Upper lobe of left lung (tissue), 4 donors: ENCODE measurements around the gene MICA.

ENCODE experiments used
- POLR2A ChIP-seq, 4 donors: fragments of 450-650 bp; IDR thresholded peaks; one replicate each; pipeline ENCODE4 v1.5.1; 2016 to 2017; ENCODE audit warnings: antibody characterized with exemption in 4 of 4, mild to moderate bottlenecking in 2 of 4
- POLR2AphosphoS5 ChIP-seq, 2 donors: sonication (generic); formaldehyde crosslinking; IDR thresholded peaks; one replicate each; pipeline ENCODE4 v1.5.1; 2017; ENCODE audit warnings: antibody characterized with exemption in 2 of 2
- TF ChIP-seq, protein P1 (sequence below), 6 experiments: fragments of 450-650 bp in 4 of 6; fragments of 200-600 bp in 2 of 6; sonication (generic) in 2 of 6; IDR thresholded peaks; one replicate each; pipeline ENCODE4 v1.5.1; 2016 to 2019; ENCODE audit warnings: antibody characterized with exemption in 6 of 6

DNA sequence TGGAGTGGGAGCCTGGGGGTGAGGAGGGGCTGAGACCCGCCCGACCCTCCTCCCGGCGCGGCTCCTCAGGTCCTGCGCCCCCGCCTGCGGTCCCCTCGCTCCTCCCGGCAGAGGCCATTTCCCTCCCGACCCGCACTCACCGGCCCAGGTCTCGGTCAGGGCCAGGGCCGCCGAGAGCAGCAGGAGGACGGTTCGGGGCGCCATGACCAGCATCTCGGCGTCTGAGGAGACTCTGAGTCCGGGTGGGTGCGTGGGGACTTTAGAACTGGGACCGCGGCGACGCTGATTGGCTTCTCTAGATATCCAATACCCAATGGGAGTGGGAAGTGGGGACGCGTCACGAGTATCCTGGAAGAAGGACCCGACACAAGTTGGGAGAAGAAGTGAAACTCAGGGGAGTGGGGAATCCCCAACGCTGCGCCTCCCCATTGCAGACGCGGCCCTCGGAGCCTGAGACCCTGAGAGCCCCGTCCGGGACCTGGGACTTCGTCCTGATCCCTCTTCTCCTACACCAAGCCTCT lies 46.4 kb upstream of the MICA start, which contains the start of gene HLA-B:
- TF ChIP-seq POLR2A (IDR thresholded peaks at IDR 0.05), result peak in 2 of 4 donors; percentile 34 to 100
- TF ChIP-seq, protein P1, sequence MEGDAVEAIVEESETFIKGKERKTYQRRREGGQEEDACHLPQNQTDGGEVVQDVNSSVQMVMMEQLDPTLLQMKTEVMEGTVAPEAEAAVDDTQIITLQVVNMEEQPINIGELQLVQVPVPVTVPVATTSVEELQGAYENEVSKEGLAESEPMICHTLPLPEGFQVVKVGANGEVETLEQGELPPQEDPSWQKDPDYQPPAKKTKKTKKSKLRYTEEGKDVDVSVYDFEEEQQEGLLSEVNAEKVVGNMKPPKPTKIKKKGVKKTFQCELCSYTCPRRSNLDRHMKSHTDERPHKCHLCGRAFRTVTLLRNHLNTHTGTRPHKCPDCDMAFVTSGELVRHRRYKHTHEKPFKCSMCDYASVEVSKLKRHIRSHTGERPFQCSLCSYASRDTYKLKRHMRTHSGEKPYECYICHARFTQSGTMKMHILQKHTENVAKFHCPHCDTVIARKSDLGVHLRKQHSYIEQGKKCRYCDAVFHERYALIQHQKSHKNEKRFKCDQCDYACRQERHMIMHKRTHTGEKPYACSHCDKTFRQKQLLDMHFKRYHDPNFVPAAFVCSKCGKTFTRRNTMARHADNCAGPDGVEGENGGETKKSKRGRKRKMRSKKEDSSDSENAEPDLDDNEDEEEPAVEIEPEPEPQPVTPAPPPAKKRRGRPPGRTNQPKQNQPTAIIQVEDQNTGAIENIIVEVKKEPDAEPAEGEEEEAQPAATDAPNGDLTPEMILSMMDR (IDR thresholded peaks at IDR 0.05), result no peak
- peak in 1 of 2 donors; percentile 94 for TF ChIP-seq POLR2AphosphoS5 (IDR thresholded peaks at IDR 0.05)
